IMR-90 (cell line): ENCODE measurements around the gene SDCCAG8. TPM values are rescaled to one million over a fixed set of nuclear protein-coding genes. Genes with fewer than 3 reads are reported as not detected.

Experiments
- ATAC-seq: fragments of 200-7000 bp; cut with Tn5 transposase; 2 replicates; pipeline ENCODE4 v1.9.1; 2020; ENCODE audit warnings: low read depth, mild to moderate bottlenecking, moderate library complexity
- BruUV-seq: library from RNA; stranded (reverse); fragments of 400-500 nt; replicated peaks from 2 replicates; lab custom pipeline; 2021; lab: Mats Ljungman, UMichigan
- CTCF ChIA-PET: fragments of 300-600 bp; formaldehyde crosslinking; extraction: SDS; loops from one replicate; lab custom pipeline; 2021; ENCODE audit warnings: antibody characterized with exemption; lab: Yijun Ruan, JAX
- POLR2A ChIA-PET: fragments of 300-600 bp; sonication (Branson Sonifier 250); formaldehyde crosslinking; loops from one replicate; lab custom pipeline; 2022; ENCODE audit warnings: antibody characterized with exemption; ENCODE audit not compliant: unreplicated experiment; lab: Charles Lee
- DNase-seq: peaks from one replicate; pipeline ENCODE4 v3.0.0; 2013
- H2AFZ ChIP-seq: replicated peaks from 2 replicates; pipeline ENCODE3; 2013; ENCODE audit warnings: low read length, mild to moderate bottlenecking; ENCODE audit not compliant: poor library complexity
- H2AK5ac ChIP-seq: 2 replicates; pipeline ENCODE4 v1.6.1; 2013; ENCODE audit warnings: low read depth, low read length, inconsistent platforms
- H2AK9ac ChIP-seq: replicated peaks from 2 replicates; pipeline ENCODE3; 2013; ENCODE audit warnings: mild to moderate bottlenecking, low read depth, low read length, moderate library complexity; ENCODE audit not compliant: poor library complexity
- H2BK120ac ChIP-seq: 2 replicates; pipeline ENCODE4 v1.6.1; 2013; ENCODE audit warnings: low read depth, low read length, inconsistent platforms
- H2BK15ac ChIP-seq: 3 replicates; pipeline ENCODE4 v1.6.1; 2013; ENCODE audit warnings: low read depth, low read length, inconsistent platforms
- H2BK20ac ChIP-seq: 2 replicates; pipeline ENCODE4 v1.6.1; 2013; ENCODE audit warnings: low read depth, mild to moderate bottlenecking, inconsistent platforms, low read length, moderate library complexity
- H2BK5ac ChIP-seq: 2 replicates; pipeline ENCODE4 v1.6.1; 2013; ENCODE audit warnings: mild to moderate bottlenecking, low read depth, low read length, inconsistent platforms; ENCODE audit not compliant: poor library complexity, severe bottlenecking
- H3K14ac ChIP-seq: replicated peaks from 2 replicates; pipeline ENCODE4 v1.6.1; 2013; ENCODE audit warnings: low read depth, low read length, inconsistent platforms
- H3K18ac ChIP-seq: 2 replicates; pipeline ENCODE4 v1.6.1; 2013; ENCODE audit warnings: low read depth, low read length, control low read depth
- H3K23ac ChIP-seq: 2 replicates; pipeline ENCODE4 v1.6.1; 2013; ENCODE audit warnings: low read depth, low read length, inconsistent platforms
- H3K27ac ChIP-seq: 2 replicates; pipeline ENCODE4 v1.5.1; 2013; ENCODE audit warnings: mild to moderate bottlenecking, control low read depth, low read length; ENCODE audit not compliant: insufficient read depth
- H3K27me3 ChIP-seq: 2 replicates; pipeline ENCODE4 v1.6.1; 2013; ENCODE audit warnings: low read length; ENCODE audit not compliant: control insufficient read depth, insufficient read depth
- H3K36me3 ChIP-seq: 2 replicates; pipeline ENCODE4 v1.6.1; 2013; ENCODE audit warnings: low read length, mixed read lengths; ENCODE audit not compliant: control insufficient read depth, insufficient read depth
- H3K4ac ChIP-seq: 2 replicates; pipeline ENCODE4 v1.6.1; 2013; ENCODE audit warnings: low read depth, low read length, inconsistent platforms
- H3K4me1 ChIP-seq: 2 replicates; pipeline ENCODE4 v1.6.1; 2013; ENCODE audit warnings: low read length, mixed read lengths; ENCODE audit not compliant: control insufficient read depth, insufficient read depth
- H3K4me2 ChIP-seq: 2 replicates; pipeline ENCODE4 v1.6.1; 2013; ENCODE audit warnings: low read depth, mild to moderate bottlenecking, control low read depth, low read length, moderate library complexity
- H3K4me3 ChIP-seq: 2 replicates; pipeline ENCODE4 v1.5.1; 2013; ENCODE audit warnings: low read depth, mild to moderate bottlenecking, control low read depth, low read length, moderate library complexity; ENCODE audit not compliant: insufficient read depth
- H3K56ac ChIP-seq: 2 replicates; pipeline ENCODE4 v1.6.1; 2013; ENCODE audit warnings: low read length, inconsistent platforms; ENCODE audit not compliant: insufficient read depth; ENCODE audit errors: extremely low read depth
- H3K79me1 ChIP-seq, 2 experiments: 2 replicates each; pipeline ENCODE4 v1.6.1; 2013; ENCODE audit warnings: low read length in 2 of 2, inconsistent platforms in 1 of 2, low read depth in 1 of 2
- H3K9ac ChIP-seq: 2 replicates; pipeline ENCODE4 v1.6.1; 2013; ENCODE audit warnings: low read depth, low read length, control low read depth
- H3K9me1 ChIP-seq: 2 replicates; pipeline ENCODE4 v1.6.1; 2013; ENCODE audit warnings: low read length, inconsistent platforms; ENCODE audit not compliant: insufficient read depth
- H3K9me3 ChIP-seq: 2 replicates; pipeline ENCODE4 v1.6.1; 2013; ENCODE audit warnings: low read length; ENCODE audit not compliant: control insufficient read depth, insufficient read depth
- H4K20me1 ChIP-seq: 2 replicates; pipeline ENCODE4 v1.6.1; 2013; ENCODE audit warnings: low read length, inconsistent platforms; ENCODE audit not compliant: insufficient read depth
- H4K5ac ChIP-seq: 2 replicates; pipeline ENCODE4 v1.6.1; 2013; ENCODE audit warnings: mild to moderate bottlenecking, low read depth, low read length, control low read depth
- H4K8ac ChIP-seq, 2 experiments: 2 replicates each; pipeline ENCODE4 v1.6.1; 2013; ENCODE audit warnings: low read depth in 2 of 2, low read length in 2 of 2, control low read depth in 1 of 2, inconsistent platforms in 1 of 2
- H4K91ac ChIP-seq: 2 replicates; pipeline ENCODE4 v1.6.1; 2013; ENCODE audit warnings: low read depth, low read length, inconsistent platforms; ENCODE audit not compliant: insufficient read depth
- CEBPB ChIP-seq: IDR thresholded peaks from 2 replicates; pipeline ENCODE4 v1.6.1; 2012; ENCODE audit warnings: low read depth, low read length, improper control_type of control experiment
- MXI1 ChIP-seq: IDR thresholded peaks from 2 replicates; pipeline ENCODE4 v1.6.1; 2012; ENCODE audit warnings: low read depth, mild to moderate bottlenecking, low read length, moderate library complexity, borderline replicate concordance
- SMC3 ChIP-seq: fragments of 150-350 bp; IDR thresholded peaks from 2 replicates; pipeline ENCODE4 v1.6.1; 2016; ENCODE audit warnings: low read depth, mild to moderate bottlenecking, antibody characterized with exemption, low read length, moderate library complexity
- WGBS, 2 experiments: methylation state at CpG; one replicate each; pipeline versions ENCODE4 v1.1.5 to v1.1.7; 2013; ENCODE audit warnings: missing lambda C conversion rate in 2 of 2; ENCODE audit not compliant: insufficient read length in 1 of 2; ENCODE audit errors: extremely low coverage in 2 of 2; 5-methylcytosine and 5-hydroxymethylcytosine counted together
- dilution Hi-C: fragments of 300-500 bp; cut with HindIII; formaldehyde crosslinking; loops from one replicate; pipeline ENCODE4 v1.14.3; 2018; ENCODE audit warnings: low sequenced_read_pairs; ENCODE audit not compliant: unreplicated experiment
- in situ Hi-C: fragments of 300-500 bp; cut with MboI; formaldehyde crosslinking; loops from 3 replicates; pipeline ENCODE4 v1.14.3; 2019; ENCODE audit warnings: low sequenced_read_pairs, inconsistent platforms, mixed read lengths
- intact Hi-C: fragments of 100-400 bp; cut with micrococcal nuclease; formaldehyde crosslinking; loops from 2 replicates; pipeline ENCODE4 v1.10.0; 2022
- polyA plus RNA-seq, 3 experiments: library from polyadenylated mRNA; depleted of rRNA; stranded (reverse); fragments of >200 nt; gene quantifications; 2 replicates each; pipeline ENCODE4 v1.2.3, GENCODE V29; 2012; ENCODE audit warnings: low replicate concordance in 1 of 3
- total RNA-seq: library from RNA; depleted of rRNA; stranded (reverse); fragments of >200 nt; gene quantifications from 2 replicates; pipeline ENCODE4 v1.2.3, GENCODE V29; 2012

SDCCAG8 gene
- total and polyA plus RNA-seq, 2 of the 4 experiments (the other 2 are of a cell fraction), result 25.2 to 46.8 TPM

DNA sequence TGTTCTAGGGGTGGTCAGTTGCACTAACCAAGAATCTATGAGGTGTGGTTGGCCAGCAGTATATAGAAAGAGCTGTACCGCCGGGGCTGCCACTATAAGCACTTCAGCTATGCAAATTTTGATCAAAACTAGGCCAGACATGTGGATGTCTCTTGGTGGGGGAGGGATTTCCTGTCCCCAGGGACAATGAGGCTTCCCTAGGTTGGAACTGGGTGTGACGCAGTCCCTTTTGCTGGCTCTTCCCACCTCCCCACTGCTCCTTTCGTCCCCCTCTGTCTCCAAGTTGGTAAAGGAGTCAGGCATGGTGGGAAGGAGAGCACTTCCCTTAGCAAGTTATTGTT is 13.6 kb downstream of the SDCCAG8 start:
- no TSS peak for BruUV-seq
- Histone ChIP-seq H2BK120ac (peak overlapping the region; percentile 95), H3K4me1 (peaks cover 23% of the 10 kb centered on the region), H3K4ac (peak overlapping the region; percentile 96), H2AFZ (peak overlapping the region; percentile 58), H3K9ac (peak overlapping the region; percentile 70; the same call in 1 of the 2 replicates), H3K27me3 (no peaks in the 10 kb centered on the region), H2BK15ac (peak overlapping the region; percentile 91; the same call in 2 of the 3 replicates), H3K56ac (peak overlapping the region; percentile 85; the same call in 1 of the 2 replicates), H3K18ac (peak overlapping the region; percentile 74), H2BK5ac (peak overlapping the region; percentile 90), H4K91ac (peak overlapping the region; percentile 85), H2AK9ac (peak overlapping the region; percentile 90), H3K9me1 (peaks cover 8% of the 10 kb centered on the region), H3K23ac (peak overlapping the region; percentile 92), H3K14ac (peak overlapping the region; percentile 97), H4K8ac (peak overlapping the region; percentile 80 to 93), H4K5ac (peak overlapping the region; percentile 75), H2BK20ac (peak overlapping the region; percentile 90), H3K4me2 (peak overlapping the region; percentile 91; the same call in 1 of the 2 replicates), H3K9me3 (no peaks in the 10 kb centered on the region), H3K4me3 (no peak overlapping the region), H4K20me1 (no peaks in the 10 kb centered on the region), H3K79me1 (peaks cover 30 to 50% of the 10 kb centered on the region in 2 experiments), H3K36me3 (peaks cover 2% of the 10 kb centered on the region; the same call in 1 of the 2 replicates), H3K27ac (peak overlapping the region; percentile 98), H2AK5ac (peak overlapping the region; percentile 94)
- ChIA-PET CTCF (no interaction called here), POLR2A (no interaction called here)
- WGBS, 2 experiments, result no CpG with 5 or more reads among the region's 4 CpGs
- no peak; the same call in 1 of the 2 replicates for ATAC-seq
- no peak for DNase-seq
- dilution Hi-C loops, result no loop called here
- TF ChIP-seq CEBPB (no peak), SMC3 (no peak), MXI1 (no peak)
- intact Hi-C loops, result loop anchor here (2.0 kb wide), 1 partner anchor 17 kb away; no protein-coding TSS in a partner anchor
- in situ Hi-C loops, result no loop called here
